ENCODE measurements around the gene EVX1.

EVX1 gene

GRCh38 chr7:27242555-27243339, at the start of gene EVX1:
TSS of gene EVX1 (plus strand) at chr7:27242802. CDS start at chr7:27243031, 229 bp downstream.
- no peak for DNase-seq (ENCODE audit: low read depth in 2 of 2)

GRCh38 chr7:27193335-27194001, 49.1 kb upstream of the EVX1 start:
- no peak for DNase-seq (ENCODE audit: low read depth in 2 of 2)

- DNase-seq (ENCODE audit: low read depth in 2 of 2): no peak
Measured at GRCh38 chr7:27194002-27194352, 48.6 kb upstream of the EVX1 start.

- DNase-seq (ENCODE audit: low read depth in 2 of 2): no peak
Measured at GRCh38 chr7:27194686-27195379, 47.8 kb upstream of the EVX1 start.

- DNase-seq (ENCODE audit: low read depth in 2 of 2): peak; percentile 80 to 87
Measured at GRCh38 chr7:27196287-27196767, 46.3 kb upstream of the EVX1 start.

GRCh38 chr7:27197137-27198042, 45.2 kb upstream of the EVX1 start:
- DNase-seq (ENCODE audit: low read depth in 2 of 2): no peak

- DNase-seq (ENCODE audit: low read depth in 2 of 2): no peak
Measured at GRCh38 chr7:27198138-27198841, 44.3 kb upstream of the EVX1 start.

GRCh38 chr7:27198871-27199801, 43.5 kb upstream of the EVX1 start:
- no peak for DNase-seq (ENCODE audit: low read depth in 2 of 2)

- DNase-seq (ENCODE audit: low read depth in 2 of 2): no peak
Measured at GRCh38 chr7:27199849-27200760, 42.5 kb upstream of the EVX1 start, which contains the start of gene HOXA13. TSS of gene HOXA13 (minus strand) at chr7:27200091. CDS start at chr7:27200077, 14 bp downstream.

- DNase-seq (ENCODE audit: low read depth in 2 of 2): no peak
Measured at GRCh38 chr7:27200761-27201579, 41.6 kb upstream of the EVX1 start.

GRCh38 chr7:27201580-27202017, 41.0 kb upstream of the EVX1 start:
- DNase-seq (ENCODE audit: low read depth in 2 of 2): no peak

GRCh38 chr7:27202018-27202861, 40.4 kb upstream of the EVX1 start:
- DNase-seq (ENCODE audit: low read depth in 2 of 2): no peak

- DNase-seq (ENCODE audit: low read depth in 2 of 2): no peak
Measured at GRCh38 chr7:27202862-27203134, 39.8 kb upstream of the EVX1 start.

GRCh38 chr7:27203365-27203953, 39.1 kb upstream of the EVX1 start:
- no peak for DNase-seq (ENCODE audit: low read depth in 2 of 2)

- no peak for DNase-seq (ENCODE audit: low read depth in 2 of 2)
Measured at GRCh38 chr7:27203964-27204594, 38.5 kb upstream of the EVX1 start.

- no peak for DNase-seq (ENCODE audit: low read depth in 2 of 2)
Measured at GRCh38 chr7:27204851-27205322, 37.7 kb upstream of the EVX1 start.
